Fibroblast of the aortic adventitia (primary cell): ENCODE data around the gene GRM8. TPM values are rescaled to one million over a fixed set of nuclear protein-coding genes. Genes with fewer than 3 reads are reported as not detected.

Experiments used
- DNase-seq: peaks from one replicate; pipeline ENCODE4 v3.0.0-alpha.2; 2010; ENCODE audit warnings: low read depth
- H3K4me3 ChIP-seq: 2 replicates; pipeline ENCODE4 v1.5.1; 2011; ENCODE audit warnings: low read depth, mild to moderate bottlenecking, control low read depth, low read length, moderate library complexity
- CTCF ChIP-seq: IDR thresholded peaks from 2 replicates; pipeline ENCODE4 v1.5.1; 2011; ENCODE audit warnings: mild to moderate bottlenecking, low read length, control low read depth, inconsistent platforms; ENCODE audit not compliant: insufficient read depth
- total RNA-seq: library from RNA; depleted of rRNA; stranded (reverse); fragments of >200 nt; gene quantifications from 2 replicates; pipeline ENCODE4 v1.2.3, GENCODE V29; 2012; ENCODE audit warnings: low replicate concordance

The GRM8 gene
- total RNA-seq, 1 donor, result 0.36 TPM

GRCh38 chr7:126972571-126972970 is 280.2 kb downstream of the GRM8 start:
- no peak for DNase-seq
- no peak for TF ChIP-seq CTCF
- H3K4me3 ChIP-seq, result no peak overlapping the region

GRCh38 chr7:126959649-126960048 is 293.1 kb downstream of the GRM8 start:
- no peak overlapping the region for H3K4me3 ChIP-seq
- DNase-seq, result no peak
- no peak for TF ChIP-seq CTCF

GRCh38 chr7:126958367-126958766 is 294.4 kb downstream of the GRM8 start:
- TF ChIP-seq CTCF, result no peak
- no peak overlapping the region for H3K4me3 ChIP-seq
- DNase-seq, result no peak

GRCh38 chr7:126957443-126957842 is 295.3 kb downstream of the GRM8 start:
- no peak for DNase-seq
- H3K4me3 ChIP-seq, result no peak overlapping the region
- no peak for TF ChIP-seq CTCF

- H3K4me3 ChIP-seq, result no peak overlapping the region
- TF ChIP-seq CTCF, result no peak
- no peak for DNase-seq
Observed at GRCh38 chr7:126953461-126953860, 299.3 kb downstream of the GRM8 start.

- TF ChIP-seq CTCF, result no peak
- no peak overlapping the region for H3K4me3 ChIP-seq
- no peak for DNase-seq
Observed at GRCh38 chr7:126948664-126949063, 304.1 kb downstream of the GRM8 start.

GRCh38 chr7:126940723-126941307 is 311.9 kb downstream of the GRM8 start:
- H3K4me3 ChIP-seq, result no peak overlapping the region
- TF ChIP-seq CTCF, result no peak
- DNase-seq, result no peak
